Measurements from ENCODE around the gene GKN1. TPM values are rescaled to one million over a fixed set of nuclear protein-coding genes. Genes with fewer than 3 reads are reported as not detected.

The GKN1 gene
- total RNA-seq, 1 experiment from 2014 or later, result not detected

DNA sequence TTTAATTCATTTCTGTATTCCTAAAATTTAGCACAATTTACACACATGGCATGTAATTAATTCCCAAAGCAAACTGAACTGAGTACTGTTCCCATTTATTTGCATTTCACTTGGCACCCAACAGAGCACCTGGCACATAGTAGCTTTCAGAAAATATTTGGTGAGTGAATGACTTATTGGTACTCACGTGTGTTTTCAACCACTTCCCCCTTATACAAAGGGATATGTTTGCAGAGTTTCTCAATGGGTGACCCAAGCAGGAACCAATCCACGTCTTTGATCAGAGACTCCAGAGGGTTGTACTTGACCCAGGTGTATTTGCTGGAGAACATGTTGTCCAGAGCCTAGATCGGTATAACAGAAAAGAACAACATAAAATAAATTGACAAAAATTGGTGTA lies 28.3 kb upstream of the GKN1 start:
- no peak overlapping the region for H2AFZ ChIP-seq (ENCODE audit: low read length)
- H3K4me2 ChIP-seq (ENCODE audit: insufficient read depth, insufficient read length, low read length), result no peak overlapping the region
- H3K23me2 ChIP-seq (ENCODE audit: insufficient read length, low read depth, low read length, poor library complexity, severe bottlenecking), result no peaks in the 10 kb centered on the region
- H3K4me1 Mint-ChIP-seq, result peaks cover 12 to 13% of the 10 kb centered on the region in 2 experiments
- H3K9ac ChIP-seq (ENCODE audit: extremely low read depth, insufficient read length, low read length), result no peak overlapping the region
- DNase-seq, result no peak
- H3K27ac ChIP-seq (ENCODE audit: insufficient read length, low read depth, low read length), result no peak overlapping the region
- H2BK15ac ChIP-seq (ENCODE audit: low read depth, low read length), result no peak overlapping the region
- no peaks in the 10 kb centered on the region for H3K79me1 ChIP-seq (ENCODE audit: insufficient read depth, low read depth, low read length, poor library complexity, severe bottlenecking)
- H3T11ph ChIP-seq (ENCODE audit: low read length), result no peak overlapping the region
- H2BK12ac ChIP-seq (ENCODE audit: insufficient read length, low read depth, low read length), result no peak overlapping the region
- no peak overlapping the region for H3K18ac ChIP-seq (ENCODE audit: insufficient read length, low read depth, low read length)
- H3K23ac ChIP-seq (ENCODE audit: insufficient read length, low read depth, low read length), result no peak overlapping the region
- no peak overlapping the region for H3K56ac ChIP-seq (ENCODE audit: insufficient read length, low read depth, low read length)
- H3K27ac Mint-ChIP-seq, result no peak overlapping the region
- H4K8ac ChIP-seq (replicated peaks; ENCODE audit: insufficient read length, low read depth, low read length), result no peak overlapping the region
- no peak overlapping the region for H2AK5ac ChIP-seq (ENCODE audit: insufficient read length, low read length)
- no CpG with 5 or more reads among the region's 3 CpGs for WGBS (ENCODE audit: extremely low coverage, insufficient read length, low lambda C conversion rate)
- peaks cover 11% of the 10 kb centered on the region for H3K27me3 Mint-ChIP-seq (ENCODE audit: low read depth)
- no peaks in the 10 kb centered on the region; a peak in 1 of 5 replicates for H3K9me3 Mint-ChIP-seq
- no peak overlapping the region for H2BK120ac ChIP-seq (ENCODE audit: low read depth, low read length, poor library complexity, severe bottlenecking)
- H3K79me2 ChIP-seq (ENCODE audit: insufficient read depth, low read length), result no peaks in the 10 kb centered on the region
- H3K14ac ChIP-seq (ENCODE audit: insufficient read depth, low read length), result no peak overlapping the region
- H2BK20ac ChIP-seq (ENCODE audit: low read depth, low read length, poor library complexity, severe bottlenecking), result no peak overlapping the region
- H3K27me3 ChIP-seq (ENCODE audit: insufficient read depth, low read length), result no peaks in the 10 kb centered on the region
- H3K4ac ChIP-seq (ENCODE audit: low read depth, low read length), result no peak overlapping the region
- H3K9me3 ChIP-seq (ENCODE audit: control insufficient read depth, low read depth, low read length), result no peaks in the 10 kb centered on the region
- no peak overlapping the region for H3K4me3 Mint-ChIP-seq
- H4K20me1 ChIP-seq (ENCODE audit: control insufficient read depth, insufficient read depth, insufficient read length), result no peaks in the 10 kb centered on the region
- no peak overlapping the region for H4K91ac ChIP-seq (ENCODE audit: insufficient read length, low read depth, low read length)
- no peak for TF ChIP-seq CTCF (conservative IDR thresholded peaks at IDR 0.05)
- no peaks in the 10 kb centered on the region for H3K4me1 ChIP-seq (ENCODE audit: insufficient read depth, low read length)
- no peak overlapping the region for H2BK5ac ChIP-seq (ENCODE audit: insufficient read length, low read length)
- no peaks in the 10 kb centered on the region for H3K36me3 Mint-ChIP-seq (ENCODE audit: insufficient read depth in 1 of 3, low read depth in 3 of 3)
- H4K5ac ChIP-seq (ENCODE audit: insufficient read length, low read depth, low read length), result no peak overlapping the region
